ENCODE data around the gene MAPK8IP2. TPM values are rescaled to one million over a fixed set of nuclear protein-coding genes. Genes with fewer than 3 reads are reported as not detected.

Gene MAPK8IP2
- total and polyA plus RNA-seq, 2 donors (not counting 1 experiment from before 2014, with no cell fraction given): 0.10 to 0.17 TPM

GRCh38 chr22:50584106-50585096, 16.2 kb upstream of the MAPK8IP2 start:
- no peaks in the 10 kb centered on the region for H4K20me1 ChIP-seq (ENCODE audit: control insufficient read depth, extremely low read depth, insufficient read depth, low read length)
- no peak overlapping the region for H2AFZ ChIP-seq (ENCODE audit: low read length)
- peak overlapping the region in 1 of 4 experiments; percentile 80 for H3K4me3 ChIP-seq (replicated peaks in 1 of 4; ENCODE audit: control extremely low read depth in 1 of 4, insufficient read depth in 1 of 4, low read depth in 3 of 4, low read length in 4 of 4)
- no peaks in the 10 kb centered on the region for H3K4me1 ChIP-seq (ENCODE audit: control insufficient read depth, extremely low read depth, insufficient read depth, low read length)
- peaks cover 2% of the 10 kb centered on the region for H3K79me2 ChIP-seq (ENCODE audit: control insufficient read depth, insufficient read depth, low read length)
- H3K9ac ChIP-seq (ENCODE audit: insufficient read depth, low read length): no peak overlapping the region
- DNase-seq (ENCODE audit: low read depth in 2 of 2): no peak
- H3K9me3 ChIP-seq (ENCODE audit: control insufficient read depth, insufficient read depth, low read depth, low read length): no peaks in the 10 kb centered on the region
- no peaks in the 10 kb centered on the region for H3K36me3 ChIP-seq (ENCODE audit: control insufficient read depth, insufficient read depth, low read length)
- H3K27ac ChIP-seq (ENCODE audit: insufficient read depth, low read length): no peak overlapping the region
- TF ChIP-seq, protein P1, sequence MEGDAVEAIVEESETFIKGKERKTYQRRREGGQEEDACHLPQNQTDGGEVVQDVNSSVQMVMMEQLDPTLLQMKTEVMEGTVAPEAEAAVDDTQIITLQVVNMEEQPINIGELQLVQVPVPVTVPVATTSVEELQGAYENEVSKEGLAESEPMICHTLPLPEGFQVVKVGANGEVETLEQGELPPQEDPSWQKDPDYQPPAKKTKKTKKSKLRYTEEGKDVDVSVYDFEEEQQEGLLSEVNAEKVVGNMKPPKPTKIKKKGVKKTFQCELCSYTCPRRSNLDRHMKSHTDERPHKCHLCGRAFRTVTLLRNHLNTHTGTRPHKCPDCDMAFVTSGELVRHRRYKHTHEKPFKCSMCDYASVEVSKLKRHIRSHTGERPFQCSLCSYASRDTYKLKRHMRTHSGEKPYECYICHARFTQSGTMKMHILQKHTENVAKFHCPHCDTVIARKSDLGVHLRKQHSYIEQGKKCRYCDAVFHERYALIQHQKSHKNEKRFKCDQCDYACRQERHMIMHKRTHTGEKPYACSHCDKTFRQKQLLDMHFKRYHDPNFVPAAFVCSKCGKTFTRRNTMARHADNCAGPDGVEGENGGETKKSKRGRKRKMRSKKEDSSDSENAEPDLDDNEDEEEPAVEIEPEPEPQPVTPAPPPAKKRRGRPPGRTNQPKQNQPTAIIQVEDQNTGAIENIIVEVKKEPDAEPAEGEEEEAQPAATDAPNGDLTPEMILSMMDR (conservative IDR thresholded peaks at IDR 0.05 in 1 of 2, IDR thresholded peaks at IDR 0.05 in 1 of 2; ENCODE audit: low read depth in 1 of 2, low read length in 2 of 2): no peak
- TF ChIP-seq EZH2 (IDR thresholded peaks at IDR 0.05; ENCODE audit: low read length, missing control alignments): no peak
- no peak overlapping the region for H3K4me2 ChIP-seq (ENCODE audit: extremely low read depth, insufficient read depth, low read length)
- H3K27me3 ChIP-seq (ENCODE audit: control insufficient read depth, insufficient read depth, low read length): no peaks in the 10 kb centered on the region

GRCh38 chr22:50585238-50585637, 15.4 kb upstream of the MAPK8IP2 start:
- H3K9me3 ChIP-seq (ENCODE audit: control insufficient read depth, insufficient read depth, low read depth, low read length): no peaks in the 10 kb centered on the region
- H4K20me1 ChIP-seq (ENCODE audit: control insufficient read depth, extremely low read depth, insufficient read depth, low read length): no peaks in the 10 kb centered on the region
- no peak overlapping the region for H3K4me2 ChIP-seq (ENCODE audit: extremely low read depth, insufficient read depth, low read length)
- peaks cover 2% of the 10 kb centered on the region for H3K79me2 ChIP-seq (ENCODE audit: control insufficient read depth, insufficient read depth, low read length)
- no peaks in the 10 kb centered on the region for H3K4me1 ChIP-seq (ENCODE audit: control insufficient read depth, extremely low read depth, insufficient read depth, low read length)
- H2AFZ ChIP-seq (ENCODE audit: low read length): no peak overlapping the region
- DNase-seq (ENCODE audit: low read depth in 2 of 2): no peak
- TF ChIP-seq, protein P1 (conservative IDR thresholded peaks at IDR 0.05 in 1 of 2, IDR thresholded peaks at IDR 0.05 in 1 of 2; ENCODE audit: low read depth in 1 of 2, low read length in 2 of 2): no peak
- no peak for TF ChIP-seq EZH2 (IDR thresholded peaks at IDR 0.05; ENCODE audit: low read length, missing control alignments)
- no peak overlapping the region for H3K27ac ChIP-seq (ENCODE audit: insufficient read depth, low read length)
- H3K9ac ChIP-seq (ENCODE audit: insufficient read depth, low read length): no peak overlapping the region
- H3K4me3 ChIP-seq (replicated peaks in 1 of 4; ENCODE audit: control extremely low read depth in 1 of 4, insufficient read depth in 1 of 4, low read depth in 3 of 4, low read length in 4 of 4): no peak overlapping the region
- H3K27me3 ChIP-seq (ENCODE audit: control insufficient read depth, insufficient read depth, low read length): no peaks in the 10 kb centered on the region
- no peaks in the 10 kb centered on the region for H3K36me3 ChIP-seq (ENCODE audit: control insufficient read depth, insufficient read depth, low read length)

- H3K9ac ChIP-seq (ENCODE audit: insufficient read depth, low read length): no peak overlapping the region
- DNase-seq (ENCODE audit: low read depth in 2 of 2): no peak
These were observed 14.8 kb upstream of the MAPK8IP2 start for GRCh38 chr22:50585781-50586180.

More at GRCh38 chr22:50585781-50586180, 14.8 kb upstream of the MAPK8IP2 start:
- Histone ChIP-seq H3K4me2 (ENCODE audit: extremely low read depth, insufficient read depth, low read length) (no peak overlapping the region), H3K27me3 (ENCODE audit: control insufficient read depth, insufficient read depth, low read length) (no peaks in the 10 kb centered on the region), H2AFZ (ENCODE audit: low read length) (no peak overlapping the region), H3K36me3 (ENCODE audit: control insufficient read depth, insufficient read depth, low read length) (no peaks in the 10 kb centered on the region), H3K27ac (ENCODE audit: insufficient read depth, low read length) (no peak overlapping the region), H3K4me3 (replicated peaks in 1 of 4; ENCODE audit: control extremely low read depth in 1 of 4, insufficient read depth in 1 of 4, low read depth in 3 of 4, low read length in 4 of 4) (no peak overlapping the region), H4K20me1 (ENCODE audit: control insufficient read depth, extremely low read depth, insufficient read depth, low read length) (no peaks in the 10 kb centered on the region), H3K4me1 (ENCODE audit: control insufficient read depth, extremely low read depth, insufficient read depth, low read length) (no peaks in the 10 kb centered on the region), H3K9me3 (ENCODE audit: control insufficient read depth, insufficient read depth, low read depth, low read length) (no peaks in the 10 kb centered on the region), H3K79me2 (ENCODE audit: control insufficient read depth, insufficient read depth, low read length) (peaks cover 2% of the 10 kb centered on the region)
- TF ChIP-seq, protein P1 (conservative IDR thresholded peaks at IDR 0.05 in 1 of 2, IDR thresholded peaks at IDR 0.05 in 1 of 2; ENCODE audit: low read depth in 1 of 2, low read length in 2 of 2): no peak
- TF ChIP-seq EZH2 (IDR thresholded peaks at IDR 0.05; ENCODE audit: low read length, missing control alignments): no peak
